HG03571 (cell line): ENCODE results near the gene VSIR.

Experiments
- ATAC-seq: cut with Tn5 transposase; IDR thresholded peaks from one replicate; pipeline ENCODE4 v1.9.1; 2021; ENCODE audit not compliant: unreplicated experiment

VSIR gene

DNA sequence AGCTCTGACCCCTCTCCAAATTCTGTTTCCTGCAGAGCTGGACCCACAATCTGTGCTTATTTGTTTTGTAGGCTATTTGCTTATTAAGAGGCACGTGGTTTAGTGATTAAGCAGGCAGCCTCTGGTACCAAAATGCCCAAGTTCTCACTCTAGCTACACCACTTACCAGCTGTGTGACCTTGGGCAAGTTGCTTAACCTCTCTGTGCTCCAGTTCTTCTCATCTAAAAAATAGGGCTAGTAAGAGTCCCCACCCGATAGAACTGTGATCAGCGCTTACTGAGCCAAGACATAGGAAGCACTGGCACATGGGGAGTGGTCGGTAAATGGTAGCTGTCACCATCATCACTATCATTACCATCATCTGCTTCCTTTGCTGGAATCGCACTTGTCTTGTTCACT lies 74.6 kb downstream of the VSIR start:
- no peak for ATAC-seq

- ATAC-seq = no peak
Observed at GRCh38 chr10:71697938-71698709, 75.2 kb downstream of the VSIR start.
